ENCODE results near the gene SLC5A3. TPM values are rescaled to one million over a fixed set of nuclear protein-coding genes. Genes with fewer than 3 reads are reported as not detected.

SLC5A3 gene
- total RNA-seq, result 10 to 100 TPM; 36.1 to 59.1 TPM

DNA sequence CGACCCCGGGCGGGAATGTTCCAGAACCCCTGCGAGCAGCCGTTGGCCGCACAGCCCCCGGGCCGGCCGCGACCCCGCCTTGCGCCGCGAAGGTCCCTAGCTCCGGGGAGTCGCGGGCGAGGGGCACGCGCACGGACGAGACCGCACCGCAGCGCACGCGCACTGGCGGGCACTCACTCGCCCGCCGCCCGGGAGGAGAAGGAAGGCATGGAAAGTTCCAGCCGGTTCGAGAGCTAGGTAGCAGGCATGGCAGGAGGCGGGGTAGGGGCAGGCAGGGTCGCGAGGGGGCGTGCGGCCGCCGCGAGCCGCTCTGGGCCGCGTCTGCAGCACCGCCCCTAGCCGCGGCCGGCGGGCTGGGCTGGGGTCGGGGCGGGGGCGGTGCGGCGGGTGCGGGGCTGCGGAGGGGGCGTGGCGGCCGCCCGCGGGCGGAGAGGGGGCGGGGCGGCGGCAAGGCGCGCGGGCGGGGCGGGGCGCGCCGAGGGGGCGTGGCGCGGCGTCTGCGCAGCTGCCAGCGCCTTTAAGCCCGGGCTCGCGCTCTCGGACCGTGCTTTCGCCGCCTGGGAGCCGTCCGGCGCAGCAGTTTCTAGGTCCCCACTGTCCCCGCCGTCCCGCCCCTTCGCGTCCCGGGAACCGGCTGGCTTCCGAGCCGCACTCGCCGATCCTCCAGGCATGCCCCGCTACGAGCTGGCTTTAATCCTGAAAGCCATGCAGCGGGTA lies at the start of gene SLC5A3, which contains the start of gene MRPS6:
TSS of gene SLC5A3 (plus strand) at position 547 of the 717 bp plus-strand sequence. CDS start 21,621 bp downstream, outside the sequence.
TSS of gene MRPS6 (plus strand) at position 547 of the 717 bp plus-strand sequence. CDS start at position 670, 123 bp downstream.
- Mint-ChIP-seq H3K4me1 (ENCODE audit: low read depth in 2 of 2) (peaks cover 49 to 52% of the 10 kb centered on the region in 2 donors), H3K36me3 (peaks cover 33% of the 10 kb centered on the region), H3K27me3 (no peaks in the 10 kb centered on the region), H3K27ac (peak within 1 kb of the TSS; percentile 88 to 92), H3K4me3 (peak within 1 kb of the TSS; percentile 95), H3K9me3 (no peaks in the 10 kb centered on the region)
- DNase-seq (ENCODE audit: low spot score) (peak; percentile 91), ATAC-seq (peak; percentile 89 to 92)

DNA sequence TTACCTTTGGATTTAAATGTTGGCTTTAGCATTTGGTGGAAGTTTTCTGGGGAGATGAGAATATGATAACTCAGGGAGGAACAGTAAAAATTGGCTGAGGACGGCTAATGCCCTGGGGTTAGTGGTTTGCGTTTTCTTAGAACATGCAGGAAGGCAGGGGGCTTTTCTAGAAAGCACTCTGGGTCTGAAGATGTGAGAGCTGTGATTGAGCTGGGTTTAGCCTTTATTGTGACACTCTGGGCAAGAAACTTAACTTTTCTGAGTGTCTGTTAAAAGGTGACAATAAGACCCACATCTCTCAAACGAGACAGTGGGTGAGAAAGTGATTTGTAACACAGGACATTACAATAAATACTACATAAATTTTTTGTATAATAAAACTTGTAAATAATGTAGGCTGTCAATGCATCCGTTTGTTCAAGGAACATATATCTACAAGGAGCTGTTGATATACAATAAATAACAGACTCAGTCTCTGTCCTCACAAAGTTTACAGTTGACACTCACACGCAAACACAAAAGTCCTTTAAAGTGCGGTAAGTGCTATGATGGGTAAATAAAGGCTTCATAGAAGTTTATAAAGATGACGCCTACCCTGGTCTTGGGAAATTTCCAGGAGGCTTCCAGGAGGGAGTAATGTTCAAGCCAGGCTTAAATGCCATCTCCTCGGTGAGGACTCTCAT lies 49.5 kb upstream of the SLC5A3 start:
- Mint-ChIP-seq H3K27ac (no peak overlapping the region), H3K27me3 (no peaks in the 10 kb centered on the region), H3K4me1 (ENCODE audit: low read depth in 2 of 2) (peaks cover 6 to 38% of the 10 kb centered on the region in 2 donors), H3K9me3 (no peaks in the 10 kb centered on the region), H3K36me3 (no peaks in the 10 kb centered on the region), H3K4me3 (no peak overlapping the region)
- peak; percentile 76 to 81 for ATAC-seq
- peak; percentile 84 for DNase-seq (ENCODE audit: low spot score)

GRCh38 chr21:34024374-34024693 lies 49.0 kb upstream of the SLC5A3 start:
- H3K4me3 Mint-ChIP-seq, result no peak overlapping the region
- H3K27ac Mint-ChIP-seq, result no peak overlapping the region
- DNase-seq (ENCODE audit: low spot score) (no peak), ATAC-seq (peak; percentile 11 to 45)
- peaks cover 6 to 37% of the 10 kb centered on the region in 2 donors for H3K4me1 Mint-ChIP-seq (ENCODE audit: low read depth in 2 of 2)
- H3K27me3 Mint-ChIP-seq, result no peaks in the 10 kb centered on the region
- no peaks in the 10 kb centered on the region for H3K9me3 Mint-ChIP-seq
- H3K36me3 Mint-ChIP-seq, result no peaks in the 10 kb centered on the region

DNA sequence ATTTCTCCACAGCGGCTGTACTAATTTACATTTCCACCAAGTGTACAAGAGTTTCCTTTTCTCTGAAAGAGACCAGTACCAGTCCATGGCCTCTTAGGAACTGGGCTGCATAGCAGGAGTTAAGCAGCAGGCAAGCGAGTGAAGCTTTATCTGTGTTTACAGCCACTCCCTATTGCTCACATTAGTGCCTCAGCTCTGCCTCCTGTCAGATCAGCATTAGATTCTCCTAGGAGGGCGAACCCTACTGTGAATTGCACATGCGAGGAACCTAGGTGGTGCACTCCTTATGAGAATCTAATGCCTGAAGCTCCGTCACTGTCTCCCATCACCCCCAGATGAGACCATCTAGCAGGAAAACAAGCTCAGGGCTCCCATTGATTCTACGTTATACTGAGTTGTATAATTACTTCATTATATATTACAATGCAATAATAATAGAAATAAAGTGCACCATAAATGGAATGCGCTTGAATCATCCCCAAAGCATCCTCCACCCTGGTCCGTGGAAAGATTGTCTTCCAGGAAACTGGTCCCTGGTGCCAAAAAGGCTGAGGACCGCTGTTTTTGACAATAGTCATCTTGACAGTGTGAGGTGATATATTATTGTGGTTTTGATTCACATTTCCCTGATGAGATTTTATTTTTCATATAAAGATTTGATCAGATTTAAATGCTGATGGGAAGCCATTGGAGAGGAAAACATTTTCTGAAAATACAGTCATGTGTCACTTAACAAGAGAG lies 45.5 kb upstream of the SLC5A3 start:
- no peak for DNase-seq (ENCODE audit: low spot score)
- no peak for ATAC-seq
- no peaks in the 10 kb centered on the region for H3K27me3 Mint-ChIP-seq
- peak overlapping the region in 1 of 2 donors; percentile 64 for H3K27ac Mint-ChIP-seq
- H3K9me3 Mint-ChIP-seq, result peaks cover 6% of the 10 kb centered on the region
- H3K4me3 Mint-ChIP-seq, result no peak overlapping the region
- no peaks in the 10 kb centered on the region for H3K36me3 Mint-ChIP-seq
- peaks cover 27 to 35% of the 10 kb centered on the region in 2 donors for H3K4me1 Mint-ChIP-seq (ENCODE audit: low read depth in 2 of 2)

DNA sequence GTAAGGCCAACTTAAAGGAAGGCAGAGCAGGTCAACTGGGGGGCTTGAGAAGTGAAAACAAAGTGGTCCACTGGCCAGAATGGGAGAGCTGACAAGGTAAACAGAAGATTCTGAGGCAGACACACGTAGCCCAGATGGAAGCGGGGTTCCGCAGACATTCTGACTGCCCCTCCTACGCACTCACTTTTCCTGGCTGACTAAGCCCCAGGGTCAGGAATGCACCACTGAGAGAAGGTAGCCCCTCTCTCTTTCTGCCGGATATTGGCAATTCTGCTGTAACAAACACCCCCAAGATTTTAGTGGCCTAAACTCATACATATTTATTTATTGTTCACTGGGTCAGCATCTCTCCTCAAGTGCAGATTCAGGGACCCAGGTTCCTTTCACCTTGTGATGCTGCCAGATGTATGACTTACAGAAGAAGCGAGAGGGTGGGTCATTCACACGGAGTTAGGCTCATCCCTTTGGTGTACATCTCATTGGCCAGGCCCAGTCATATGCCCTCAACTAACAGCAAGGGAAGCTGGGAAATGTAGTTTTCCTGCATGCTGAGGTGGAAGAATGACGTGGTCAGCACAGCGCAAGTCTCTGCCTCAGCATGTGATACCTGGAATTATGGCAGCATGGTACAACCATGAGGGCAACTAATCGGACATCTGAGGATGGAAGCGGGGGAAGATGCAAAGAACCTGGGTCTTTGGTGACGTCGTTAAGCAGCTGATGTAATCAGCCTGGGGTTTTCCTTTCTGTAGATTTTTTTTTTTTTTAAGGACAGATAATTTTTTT lies 43.4 kb upstream of the SLC5A3 start:
- H3K27ac Mint-ChIP-seq, result peak overlapping the region; percentile 75 to 96
- peaks cover 32 to 39% of the 10 kb centered on the region in 2 donors for H3K4me1 Mint-ChIP-seq (ENCODE audit: low read depth in 2 of 2)
- H3K36me3 Mint-ChIP-seq, result no peaks in the 10 kb centered on the region
- ATAC-seq (peak; percentile 96), DNase-seq (ENCODE audit: low spot score) (peak; percentile 71)
- peaks cover 6% of the 10 kb centered on the region for H3K9me3 Mint-ChIP-seq
- H3K27me3 Mint-ChIP-seq, result no peaks in the 10 kb centered on the region
- H3K4me3 Mint-ChIP-seq, result peak overlapping the region; percentile 49

- DNase-seq (ENCODE audit: low spot score), result no peak
- no peak for ATAC-seq
- Mint-ChIP-seq H3K36me3 (no peaks in the 10 kb centered on the region), H3K4me1 (ENCODE audit: low read depth in 2 of 2) (peaks cover 27 to 38% of the 10 kb centered on the region in 2 donors), H3K27me3 (no peaks in the 10 kb centered on the region), H3K27ac (peak overlapping the region in 1 of 2 donors; percentile 96), H3K4me3 (no peak overlapping the region), H3K9me3 (peaks cover 8% of the 10 kb centered on the region)
Measured at GRCh38 chr21:34031835-34032370, 41.5 kb upstream of the SLC5A3 start.

DNA sequence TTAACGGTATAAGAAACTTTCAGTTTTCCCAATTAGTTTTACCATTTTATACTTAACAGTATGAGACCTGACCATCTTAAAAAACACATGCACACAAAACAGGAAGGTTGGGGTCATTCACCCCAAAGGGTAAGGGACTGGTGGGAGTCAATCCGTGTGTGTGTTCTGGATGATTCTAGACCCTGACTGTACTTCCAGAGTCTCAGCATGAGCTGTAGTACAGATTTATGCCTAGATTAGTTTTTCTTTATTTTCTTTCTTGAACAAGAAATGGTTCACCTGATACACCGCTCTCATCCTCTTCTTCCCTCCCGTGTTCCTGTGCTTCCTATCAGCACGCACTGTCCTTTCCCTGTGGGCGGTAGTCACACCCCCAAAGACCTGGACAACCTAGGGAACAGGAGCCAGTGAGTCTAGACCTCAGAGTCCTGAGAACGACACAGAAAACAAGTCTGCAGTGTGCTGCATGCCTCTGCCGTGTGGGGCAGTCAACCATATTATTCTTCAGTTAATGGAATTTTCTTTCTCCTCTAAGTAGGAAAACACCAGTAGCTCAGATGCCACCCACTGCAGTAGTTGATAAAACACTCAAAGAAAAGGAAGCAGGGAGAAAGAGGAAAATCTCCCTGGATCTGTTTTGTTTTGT lies 38.9 kb upstream of the SLC5A3 start:
- no peaks in the 10 kb centered on the region for H3K36me3 Mint-ChIP-seq
- no peak overlapping the region for H3K4me3 Mint-ChIP-seq
- DNase-seq (ENCODE audit: low spot score) (no peak), ATAC-seq (no peak)
- H3K4me1 Mint-ChIP-seq (ENCODE audit: low read depth in 2 of 2), result peaks cover 27 to 29% of the 10 kb centered on the region in 2 donors
- peaks cover 8% of the 10 kb centered on the region for H3K9me3 Mint-ChIP-seq
- no peaks in the 10 kb centered on the region for H3K27me3 Mint-ChIP-seq
- peak overlapping the region in 1 of 2 donors; percentile 15 for H3K27ac Mint-ChIP-seq

GRCh38 chr21:34035619-34036354 lies 37.6 kb upstream of the SLC5A3 start:
- peaks cover 6% of the 10 kb centered on the region for H3K9me3 Mint-ChIP-seq
- H3K4me3 Mint-ChIP-seq, result no peak overlapping the region
- H3K27me3 Mint-ChIP-seq, result no peaks in the 10 kb centered on the region
- H3K36me3 Mint-ChIP-seq, result no peaks in the 10 kb centered on the region
- peaks cover 22% of the 10 kb centered on the region in 2 donors for H3K4me1 Mint-ChIP-seq (ENCODE audit: low read depth in 2 of 2)
- ATAC-seq (no peak), DNase-seq (ENCODE audit: low spot score) (no peak)
- peak overlapping the region; percentile 13 to 65 for H3K27ac Mint-ChIP-seq

- Mint-ChIP-seq H3K4me1 (ENCODE audit: low read depth in 2 of 2) (peaks cover 9 to 13% of the 10 kb centered on the region in 2 donors), H3K27ac (no peak overlapping the region), H3K27me3 (no peaks in the 10 kb centered on the region), H3K9me3 (peaks cover 2% of the 10 kb centered on the region), H3K36me3 (no peaks in the 10 kb centered on the region), H3K4me3 (no peak overlapping the region)
- no peak for ATAC-seq
- DNase-seq (ENCODE audit: low spot score), result no peak
Measured at GRCh38 chr21:34037009-34037795, 36.2 kb upstream of the SLC5A3 start.

- no peak overlapping the region for H3K27ac Mint-ChIP-seq
- H3K27me3 Mint-ChIP-seq, result no peaks in the 10 kb centered on the region
- no peak for DNase-seq (ENCODE audit: low spot score)
- peaks cover 0 to 8% of the 10 kb centered on the region in 2 donors for H3K4me1 Mint-ChIP-seq (ENCODE audit: low read depth in 2 of 2)
- H3K9me3 Mint-ChIP-seq, result peaks cover 7% of the 10 kb centered on the region
- no peak for ATAC-seq
- H3K4me3 Mint-ChIP-seq, result no peak overlapping the region
- no peaks in the 10 kb centered on the region for H3K36me3 Mint-ChIP-seq
Measured at GRCh38 chr21:34039678-34040382, 33.5 kb upstream of the SLC5A3 start.

- DNase-seq (ENCODE audit: low spot score) (no peak), ATAC-seq (no peak)
- Mint-ChIP-seq H3K27ac (no peak overlapping the region), H3K4me3 (no peak overlapping the region), H3K36me3 (no peaks in the 10 kb centered on the region), H3K4me1 (ENCODE audit: low read depth in 2 of 2) (peaks cover 10 to 13% of the 10 kb centered on the region in 2 donors), H3K27me3 (no peaks in the 10 kb centered on the region), H3K9me3 (peaks cover 5% of the 10 kb centered on the region)
Measured at GRCh38 chr21:34042735-34043134, 30.6 kb upstream of the SLC5A3 start.

Data from natural killer cell treated with Interleukin-12 subunit alpha and Interleukin-12 subunit beta and Interleukin-15 and Interleukin-18, amount 100 ng/mL, for 72 hours (primary cell).